Right ventricle myocardium superior (tissue), 1 donor: ENCODE measurements around the gene EFS. TPM values are rescaled to one million over a fixed set of nuclear protein-coding genes. Genes with fewer than 3 reads are reported as not detected.
"Not testable (repeated sequence)": the region's sequence is repeated elsewhere in the genome, so short reads cannot be mapped to it uniquely, and the experiment has no call there.

Experiments used
- ATAC-seq: fragments of 200-7000 bp; cut with Tn5 transposase; one replicate; pipeline ENCODE4 v1.9.1; 2020; ENCODE audit warnings: mild to moderate bottlenecking; ENCODE audit not compliant: poor library complexity
- DNase-seq: peaks from one replicate; pipeline ENCODE4 v3.0.0-alpha.2; 2020
- intact Hi-C: fragments of 100-400 bp; cut with DNase I; formaldehyde crosslinking; loops from one replicate; pipeline ENCODE4 v1.11.2; 2022
- total RNA-seq: library from RNA; stranded (reverse); fragmentation: NEBNext Ultra II Directional; extraction: Animal tissue kit (Norgen Biotek cat#: 25700); gene quantifications from one replicate; pipeline ENCODE4 v1.2.1, GENCODE V29; 2021
- donor health status: DM: no; HTN: yes; CAD: no; lungs with severe emphysema.

The EFS gene
- total RNA-seq, 1 donor from 2014 or later, result 3.2 TPM

DNA sequence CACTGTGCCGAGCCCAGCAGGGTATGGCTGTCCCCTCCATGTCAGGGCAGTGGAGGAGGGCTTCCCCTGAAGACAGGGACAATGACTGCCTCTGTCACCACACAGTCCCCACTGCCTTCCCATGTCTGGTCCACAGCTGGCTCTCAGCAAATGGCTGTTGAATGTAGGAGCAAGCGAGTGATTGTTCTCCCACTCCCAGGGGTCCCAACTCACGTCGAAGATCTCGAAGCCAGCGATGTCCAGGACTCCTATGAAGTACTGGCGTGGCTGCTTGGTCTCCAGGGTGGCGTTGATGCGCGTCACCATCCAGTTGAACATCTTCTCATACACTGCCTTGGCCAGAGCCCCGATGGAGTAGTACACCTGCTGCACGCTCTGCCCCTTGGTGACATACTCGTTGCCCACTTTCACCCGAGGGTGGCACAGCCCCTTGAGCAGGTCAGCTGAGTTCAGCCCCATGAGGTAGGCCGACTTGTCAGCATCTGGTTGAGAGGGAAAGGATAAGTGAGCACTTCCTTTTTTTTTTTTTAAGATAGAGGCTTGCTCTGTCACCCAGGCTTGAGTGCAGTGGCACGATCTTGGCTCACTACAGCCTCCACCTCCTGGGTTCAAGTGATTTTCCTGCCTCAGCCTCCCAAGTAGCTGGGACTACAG is 35.7 kb upstream of the EFS start:
- DNase-seq (peak; percentile 36), ATAC-seq (peak; percentile 1)
- intact Hi-C loops, result not testable (repeated sequence)

DNA sequence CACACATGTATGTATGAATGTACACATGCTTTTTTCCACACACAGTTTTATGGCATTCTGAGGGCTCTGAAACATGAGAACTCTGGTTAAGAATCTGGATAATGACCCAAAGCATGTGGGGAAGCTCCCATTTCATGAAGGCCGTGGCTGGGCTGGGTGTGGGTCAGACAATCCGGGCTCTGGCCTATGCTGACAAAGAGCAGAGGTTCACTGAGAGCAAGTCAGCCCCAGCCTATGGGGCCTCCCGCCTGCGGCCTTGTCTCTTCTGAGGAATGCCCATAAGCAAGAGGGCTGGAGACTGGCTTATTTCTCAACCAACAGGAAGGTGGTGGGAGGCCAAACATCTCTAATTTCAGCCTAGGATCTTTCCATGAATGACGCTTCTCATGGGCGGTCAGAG is 34.6 kb upstream of the EFS start:
- DNase-seq, result peak; percentile 41
- intact Hi-C loops, result no loop called here
- no peak for ATAC-seq

DNA sequence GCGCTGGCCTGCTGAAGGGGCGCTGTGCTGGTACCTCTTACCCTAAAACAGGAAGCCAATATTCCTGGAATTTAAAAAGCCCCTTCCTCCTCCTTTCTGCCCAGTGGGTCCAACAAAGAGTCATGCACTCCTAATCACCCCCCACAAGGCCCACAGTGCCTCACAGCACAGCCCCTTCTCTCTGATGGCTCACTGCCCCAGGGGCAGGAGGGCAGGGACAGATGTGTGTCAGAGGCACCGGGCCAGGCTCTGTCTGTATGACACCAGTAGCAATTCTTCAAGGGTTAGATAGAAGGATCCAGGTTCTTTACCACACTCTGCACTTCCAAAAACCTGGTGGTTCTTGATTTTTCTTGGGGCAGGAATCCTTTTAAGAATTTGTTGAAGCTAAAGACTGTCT is 34.2 kb upstream of the EFS start:
- DNase-seq (peak; percentile 31), ATAC-seq (no peak)

DNA sequence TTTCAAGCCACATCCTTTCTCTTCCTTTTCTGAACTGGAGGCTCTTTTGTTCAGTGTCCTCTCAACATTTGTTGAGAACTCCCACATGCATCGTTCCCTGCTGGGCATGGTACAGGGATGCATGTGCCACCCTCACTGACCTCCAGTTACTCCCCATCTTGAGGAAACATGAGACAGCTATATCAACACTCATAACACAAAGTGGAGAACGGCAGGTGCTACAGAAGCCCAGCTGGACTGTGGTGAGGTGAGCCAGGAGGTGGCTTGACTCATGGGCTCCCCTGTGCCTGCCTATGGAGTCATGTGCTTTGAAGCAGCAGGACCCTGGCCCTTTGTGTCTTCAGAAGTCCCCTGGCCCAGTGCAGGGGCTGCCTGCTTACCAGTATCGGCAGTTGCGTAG is 33.4 kb upstream of the EFS start:
- ATAC-seq (no peak), DNase-seq (no peak)
- intact Hi-C loops, result no loop called here

More for the DNA sequence above, 34.2 kb upstream of the EFS start:
- intact Hi-C loops, result no loop called here

DNA sequence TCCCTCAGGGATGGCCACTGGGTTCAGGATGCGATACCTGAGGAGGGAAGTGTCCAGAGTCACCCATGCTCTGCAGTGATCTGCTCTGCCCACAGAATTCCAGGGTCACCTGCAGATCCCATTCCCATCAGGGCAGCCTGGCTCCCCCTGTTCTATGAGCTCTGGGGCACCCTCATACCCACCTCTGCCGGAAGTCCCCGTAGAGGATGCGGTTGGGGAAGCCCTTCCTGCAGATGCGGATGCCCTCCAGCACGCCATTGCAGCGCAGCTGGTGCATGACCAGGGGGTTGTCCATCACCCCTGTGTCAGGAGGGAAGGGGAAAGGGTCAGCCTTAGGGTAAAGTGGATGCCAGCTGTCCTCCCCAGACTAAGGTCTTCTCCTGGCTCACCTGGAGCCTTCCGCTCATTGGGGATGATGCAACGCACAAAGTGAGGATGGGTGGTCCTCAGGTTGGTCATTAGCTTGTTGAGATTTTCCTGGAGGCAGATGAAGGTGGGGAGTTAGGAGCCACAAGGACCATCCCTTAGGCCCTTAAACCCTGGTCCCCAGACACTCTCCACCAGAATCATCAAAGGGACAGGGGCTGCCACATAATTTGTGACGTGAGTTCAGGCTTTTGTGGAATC is 31.9 kb upstream of the EFS start:
- intact Hi-C loops, result no loop called here
- ATAC-seq, result peak; percentile 0
- no peak for DNase-seq

DNA sequence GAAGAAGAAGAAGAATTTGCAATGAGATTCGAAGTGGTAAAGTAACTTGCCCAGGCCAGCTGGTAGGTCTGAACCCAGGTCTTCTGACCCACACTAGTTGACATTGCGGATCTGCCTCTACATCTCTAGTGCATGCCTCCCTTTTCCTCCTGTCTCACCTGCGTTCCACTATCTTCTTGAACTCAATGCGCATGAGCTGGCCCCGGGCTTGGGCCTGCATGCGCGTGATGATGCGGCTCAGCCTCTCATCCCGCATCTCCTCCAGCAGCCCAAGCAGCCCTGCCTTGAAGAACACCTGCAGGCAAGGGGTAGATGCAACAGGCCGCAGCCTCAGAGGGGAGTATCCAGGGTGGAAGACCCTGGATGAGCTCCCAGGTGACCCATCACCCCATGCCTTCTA is 31.2 kb upstream of the EFS start:
- ATAC-seq, result no peak
- peak; percentile 23 for DNase-seq
- intact Hi-C loops, result no loop called here

DNA sequence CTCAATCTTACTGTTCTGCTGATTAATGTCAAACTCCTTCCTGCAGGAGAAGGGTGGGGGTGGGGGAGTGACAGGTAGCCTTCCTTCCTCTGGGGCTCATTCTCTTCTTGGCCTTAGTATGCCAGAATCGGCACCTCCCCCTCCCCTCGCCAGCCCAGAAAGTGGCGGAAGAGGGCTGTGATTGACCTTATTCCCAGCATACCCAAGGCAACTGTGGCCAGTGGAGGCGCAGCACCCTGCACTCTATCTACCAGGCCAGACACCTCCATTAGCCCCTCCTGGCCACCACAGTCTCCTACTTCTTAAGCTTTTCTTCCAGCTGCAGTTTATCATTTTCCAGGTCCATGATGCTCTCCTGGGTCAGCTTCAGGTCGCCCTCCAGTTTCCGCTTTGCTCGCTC is 27.6 kb upstream of the EFS start:
- DNase-seq, result no peak
- intact Hi-C loops, result no loop called here
- ATAC-seq, result no peak

DNA sequence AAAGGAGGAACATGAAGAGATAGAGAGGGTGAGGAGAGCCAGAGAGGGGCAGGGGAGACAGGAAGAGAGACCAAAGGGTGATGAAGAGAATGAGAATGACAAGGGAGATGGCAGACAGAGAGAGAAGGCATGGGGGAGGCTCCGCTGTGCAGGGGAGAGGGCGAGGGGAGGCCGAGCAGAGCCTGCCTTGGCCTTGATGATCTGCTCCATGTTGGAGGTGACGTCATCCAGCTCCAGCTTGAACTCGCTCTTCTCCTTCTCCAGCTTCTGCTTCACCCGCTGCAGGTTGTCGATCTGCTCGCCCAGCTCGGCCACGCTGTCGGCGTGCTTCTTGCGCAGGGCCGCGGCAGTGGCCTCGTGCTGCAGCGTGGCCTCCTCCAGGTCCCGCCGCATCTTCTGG is 24.9 kb upstream of the EFS start:
- intact Hi-C loops, DNase-seq: not testable (repeated sequence)
- peak; percentile 1 for ATAC-seq

DNA sequence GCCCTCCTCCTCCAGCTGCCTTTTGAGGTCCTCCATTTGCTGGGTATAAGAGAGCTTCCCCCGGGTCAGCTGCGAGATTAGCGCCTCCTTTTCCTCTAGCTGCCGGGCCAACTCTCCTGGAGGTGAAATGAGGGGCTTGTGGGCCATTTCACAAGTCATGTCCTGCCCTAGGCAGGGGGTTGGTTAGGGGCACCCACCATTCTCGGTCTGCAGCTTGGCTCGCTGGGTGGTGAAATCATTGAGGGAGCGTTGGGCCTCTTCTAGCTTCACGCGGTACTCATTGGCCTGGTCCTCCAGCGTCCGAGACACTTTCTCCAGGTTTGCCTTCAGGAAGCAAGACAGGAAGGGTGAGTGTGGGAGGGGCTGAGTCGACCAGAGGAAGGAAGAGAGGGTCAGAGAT is 24.4 kb upstream of the EFS start:
- no peak for DNase-seq
- intact Hi-C loops, result no loop called here
- no peak for ATAC-seq

DNA sequence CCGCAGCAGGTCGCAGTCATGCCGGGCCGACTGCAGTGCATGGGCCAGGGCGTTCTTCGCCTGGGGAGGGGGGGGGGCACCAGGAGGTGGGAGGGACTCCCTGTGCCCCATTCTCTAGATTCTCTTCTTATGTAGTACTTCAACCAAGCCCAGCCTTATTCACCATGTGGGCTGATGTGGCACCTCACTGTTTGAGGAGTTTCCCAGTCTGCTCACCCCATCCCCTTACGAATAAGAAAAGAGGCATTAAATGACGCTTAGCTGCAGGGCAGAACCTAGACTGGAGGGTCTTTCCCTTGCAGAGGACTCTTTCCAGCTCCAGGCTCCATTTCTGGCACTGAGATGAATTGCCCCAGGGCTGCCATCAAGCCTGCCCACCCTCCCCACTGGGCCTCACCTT is 24.0 kb upstream of the EFS start:
- ATAC-seq, result peak; percentile 0
- no peak for DNase-seq
- intact Hi-C loops, result no loop called here

DNA sequence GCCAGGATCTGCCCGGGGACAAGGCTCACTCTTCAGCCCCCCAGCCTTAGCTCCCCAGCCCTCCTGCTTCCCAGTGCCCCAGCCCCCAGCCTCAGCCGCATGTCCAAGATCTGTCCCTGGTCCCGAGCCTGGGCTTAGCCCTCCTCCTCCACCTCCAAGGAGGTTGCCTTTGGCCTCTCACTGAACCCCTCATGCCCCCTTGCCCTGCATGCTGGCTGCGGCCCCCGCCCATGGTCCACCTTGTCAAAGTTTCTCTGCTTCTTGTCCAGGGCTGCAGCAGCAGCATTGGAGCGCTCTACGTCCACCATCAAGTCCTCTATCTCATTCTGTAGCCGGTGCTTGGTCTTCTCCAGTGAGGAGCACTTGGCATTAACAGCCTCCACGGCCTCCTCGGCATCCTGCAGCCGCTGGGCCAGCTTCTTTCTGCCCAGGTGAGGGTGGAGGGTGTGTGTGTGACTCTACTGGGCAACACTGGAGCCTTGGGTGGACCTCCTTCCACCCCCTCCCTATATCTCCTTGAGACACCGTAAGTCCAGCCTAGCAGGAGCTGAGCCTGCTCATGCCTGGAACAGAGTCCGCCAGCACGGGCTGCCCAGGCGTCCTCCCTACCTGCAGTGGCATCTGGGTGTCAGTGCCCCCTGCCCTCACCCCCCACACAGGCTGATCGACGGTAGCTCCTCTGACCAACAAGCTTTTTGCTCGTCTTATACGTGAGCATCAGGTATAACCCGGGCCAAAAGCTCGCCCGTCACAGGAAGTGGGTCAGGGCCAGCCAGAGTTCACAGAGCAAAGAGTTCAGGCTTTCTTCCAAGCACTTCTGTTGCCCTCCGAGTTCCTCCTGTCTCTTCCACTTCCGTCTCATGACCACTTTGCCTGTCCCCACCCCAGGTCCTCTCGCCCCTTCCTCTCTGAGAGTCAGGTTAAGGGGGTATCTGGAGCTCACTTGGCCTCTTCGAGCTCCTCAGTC is 23.2 kb upstream of the EFS start:
- ATAC-seq (peak; percentile 0), DNase-seq (no peak)
- intact Hi-C loops, result no loop called here

DNA sequence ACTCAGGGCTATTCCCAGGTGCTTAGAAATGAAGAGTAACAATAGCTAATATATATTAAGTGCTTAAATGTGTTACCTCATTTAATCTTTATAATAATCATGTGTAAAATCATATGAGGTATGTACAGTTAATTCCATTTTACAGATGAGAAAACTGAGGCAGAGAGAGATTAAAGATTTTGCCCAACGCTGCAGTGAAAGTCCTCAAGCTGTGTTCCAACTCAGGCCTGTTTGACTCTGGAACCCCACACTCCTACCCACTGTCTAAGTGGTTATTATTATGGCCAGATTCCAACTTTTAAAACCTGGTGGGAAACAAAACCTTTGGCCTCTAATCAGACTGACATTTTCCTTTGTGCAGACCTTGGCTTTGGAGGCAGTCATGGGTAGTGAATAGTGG is 22.0 kb upstream of the EFS start:
- ATAC-seq, result no peak
- intact Hi-C loops, result no loop called here
- DNase-seq, result no peak

DNA sequence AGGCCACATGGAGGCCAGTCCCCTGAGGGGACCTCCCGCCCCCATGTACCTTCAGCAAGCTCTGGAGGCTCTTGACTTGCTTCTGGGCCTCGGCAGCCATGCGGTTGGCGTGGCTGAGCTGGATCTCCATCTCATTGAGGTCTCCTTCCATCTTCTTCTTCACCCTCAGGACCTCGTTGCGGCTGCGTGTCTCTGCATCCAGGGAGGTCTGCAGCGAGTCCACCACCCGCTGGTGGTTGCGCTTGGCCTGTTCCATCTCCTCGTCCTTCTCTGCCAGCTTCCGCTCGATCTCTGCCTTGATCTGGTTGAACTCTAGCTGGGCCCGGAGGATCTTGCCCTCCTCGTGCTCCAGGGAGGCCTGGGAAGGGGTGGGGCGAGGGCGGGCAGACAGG is 21.3 kb upstream of the EFS start:
- intact Hi-C loops, DNase-seq: not testable (repeated sequence)

DNA sequence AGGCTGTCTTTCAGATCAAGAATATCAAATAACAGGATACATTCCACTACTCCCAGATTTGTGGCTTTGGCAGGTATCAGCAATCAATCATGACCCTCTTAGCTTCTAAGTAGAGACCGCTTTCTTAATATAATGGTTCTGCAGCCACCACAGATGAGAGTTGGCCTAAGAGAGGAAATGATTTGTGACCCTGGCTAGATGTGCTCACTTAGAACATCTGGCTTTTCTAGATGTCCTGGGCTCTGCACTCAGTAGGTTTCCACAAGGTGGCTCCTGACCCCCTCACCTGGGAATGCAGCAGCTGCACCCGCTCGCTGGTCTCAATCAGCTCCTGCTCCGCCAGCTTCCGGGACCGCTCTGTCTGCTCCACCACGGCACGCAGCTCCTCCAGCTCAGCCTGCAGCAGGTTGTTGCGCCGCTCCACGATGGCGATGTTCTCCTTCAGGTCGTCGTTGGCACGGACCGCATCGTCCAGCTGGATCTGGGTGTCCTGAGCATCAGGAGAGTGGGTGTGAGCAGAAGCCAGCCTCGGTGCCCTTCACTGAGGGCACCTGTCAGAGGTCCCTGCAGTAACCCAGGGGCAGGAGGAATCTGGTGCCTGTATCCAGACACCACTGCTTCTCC is 20.8 kb upstream of the EFS start:
- intact Hi-C loops, result no loop called here
- ATAC-seq, result no peak
- DNase-seq, result no peak

More for the DNA sequence above, 21.3 kb upstream of the EFS start:
- not testable (repeated sequence) for ATAC-seq

DNA sequence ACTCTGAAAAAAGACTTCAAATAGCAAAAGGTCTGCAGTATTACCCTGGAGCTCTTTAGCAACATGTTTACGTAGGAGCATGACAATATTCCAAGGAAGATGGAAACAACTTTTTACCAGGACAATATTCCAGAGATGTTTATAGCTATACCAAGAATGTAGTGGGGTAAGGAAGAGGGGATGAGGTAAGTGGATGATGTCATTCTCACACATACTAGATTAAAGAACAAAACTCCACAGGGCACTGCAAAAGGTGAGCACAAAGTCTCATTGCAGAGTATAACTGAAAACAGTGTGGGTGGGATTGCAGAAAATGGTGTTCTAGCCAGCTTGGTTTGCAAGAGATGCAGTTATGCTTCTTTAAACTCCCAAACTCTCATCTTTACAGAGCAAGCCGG is 20.3 kb upstream of the EFS start:
- ATAC-seq (no peak), DNase-seq (no peak)
- intact Hi-C loops, result no loop called here

DNA sequence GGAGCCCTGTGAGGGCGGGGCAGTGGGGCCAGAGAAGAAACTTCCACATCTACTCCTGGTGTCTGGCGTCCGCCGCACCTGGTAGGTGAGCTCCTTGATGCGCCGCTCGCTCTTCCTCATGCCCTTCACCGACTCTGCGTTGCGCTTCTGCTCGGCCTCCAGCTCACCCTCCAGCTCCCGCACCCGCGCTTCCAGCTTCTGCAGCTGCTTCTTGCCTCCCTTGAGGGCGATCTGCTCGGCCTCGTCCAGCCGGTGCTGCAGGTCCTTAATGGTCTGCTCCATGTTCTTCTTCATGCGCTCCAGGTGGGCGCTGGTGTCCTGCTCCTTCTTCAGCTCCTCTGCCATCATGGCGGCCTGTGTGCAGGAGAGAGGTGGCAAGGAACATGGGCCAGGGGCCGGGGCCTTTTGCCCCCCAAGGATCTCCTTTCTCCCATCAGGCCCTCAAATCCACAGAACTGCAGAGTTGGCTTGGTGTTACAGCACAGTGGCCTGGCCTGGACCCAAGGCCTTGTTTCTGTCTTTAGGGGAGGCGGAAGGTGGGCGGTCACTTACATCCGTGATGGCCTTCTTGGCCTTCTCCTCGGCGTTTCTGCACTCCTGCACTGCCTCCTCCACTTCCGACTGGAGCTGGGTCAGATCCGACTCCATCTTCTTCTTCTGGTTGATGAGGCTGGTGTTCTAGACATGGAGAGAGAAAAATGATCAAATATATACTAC is 19.6 kb upstream of the EFS start:
- no peak for DNase-seq
- intact Hi-C loops, result loop anchor here (5.0 kb wide), 1 partner anchor 57 kb away; no protein-coding TSS in a partner anchor
- ATAC-seq, result no peak

DNA sequence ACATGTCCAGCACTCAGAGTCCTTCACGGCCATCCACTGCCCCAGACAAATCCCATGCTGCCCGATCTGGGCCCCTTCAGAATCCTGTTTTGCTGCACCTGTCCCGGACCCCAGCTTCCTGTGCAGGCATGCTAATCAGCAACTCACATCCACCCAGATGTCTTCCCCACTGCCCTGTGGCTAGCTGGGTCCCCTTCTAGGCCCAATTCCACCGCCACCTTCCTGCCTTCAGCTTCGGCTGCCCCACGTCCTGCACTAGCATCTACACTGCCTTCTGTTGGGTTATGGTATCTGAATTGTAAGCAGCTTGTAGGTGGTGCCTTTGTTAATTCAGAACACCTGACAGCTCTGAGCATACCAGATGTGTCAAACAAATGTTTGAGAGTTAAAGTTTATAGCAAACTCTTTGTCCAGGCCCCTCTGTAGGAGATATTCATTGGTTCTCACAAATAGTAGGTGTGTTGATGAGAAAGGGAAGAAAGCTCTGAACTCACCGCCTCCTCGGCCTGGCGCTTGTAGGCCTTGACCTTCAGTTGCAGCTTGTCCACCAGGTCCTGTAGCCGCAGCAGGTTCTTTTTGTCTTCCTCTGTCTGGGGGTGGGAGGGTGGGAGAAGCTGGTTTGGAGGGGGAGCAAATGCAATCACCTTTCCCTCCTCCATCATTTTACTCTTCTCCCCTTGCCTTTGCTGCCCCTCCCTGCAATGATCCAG is 17.9 kb upstream of the EFS start:
- ATAC-seq (no peak), DNase-seq (no peak)
- intact Hi-C loops, result loop anchor here (5.0 kb wide), 1 partner anchor 56 kb away; no protein-coding TSS in a partner anchor

DNA sequence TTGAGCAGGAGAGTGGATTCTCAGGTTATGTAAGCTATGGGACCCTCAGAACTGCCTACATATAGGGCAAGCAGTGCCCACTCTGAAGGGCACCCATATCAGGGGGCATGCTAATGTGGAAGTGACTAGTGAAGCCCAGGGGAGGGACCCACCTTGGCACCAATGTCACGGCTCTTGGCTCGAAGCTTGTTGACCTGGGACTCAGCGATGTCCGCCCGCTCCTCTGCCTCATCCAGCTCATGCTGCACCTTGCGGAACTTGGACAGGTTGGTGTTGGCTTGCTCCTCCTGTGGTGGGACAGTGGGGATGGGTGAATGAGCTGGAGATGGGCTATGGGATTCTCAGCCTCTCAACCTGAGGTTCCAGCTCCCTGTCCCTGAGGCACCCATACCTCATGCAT is 17.3 kb upstream of the EFS start:
- intact Hi-C loops, result loop anchor here (5.0 kb wide), 1 partner anchor 55 kb away; no protein-coding TSS in a partner anchor
- ATAC-seq (no peak), DNase-seq (no peak)
